Measurements from ENCODE around the gene SLC38A10. TPM values are rescaled to one million over a fixed set of nuclear protein-coding genes. Genes with fewer than 3 reads are reported as not detected.

Gene SLC38A10
- total and polyA plus RNA-seq, 3 experiments from 2014 or later = 49.0 to 71.1 (median 51.0) TPM

DNA sequence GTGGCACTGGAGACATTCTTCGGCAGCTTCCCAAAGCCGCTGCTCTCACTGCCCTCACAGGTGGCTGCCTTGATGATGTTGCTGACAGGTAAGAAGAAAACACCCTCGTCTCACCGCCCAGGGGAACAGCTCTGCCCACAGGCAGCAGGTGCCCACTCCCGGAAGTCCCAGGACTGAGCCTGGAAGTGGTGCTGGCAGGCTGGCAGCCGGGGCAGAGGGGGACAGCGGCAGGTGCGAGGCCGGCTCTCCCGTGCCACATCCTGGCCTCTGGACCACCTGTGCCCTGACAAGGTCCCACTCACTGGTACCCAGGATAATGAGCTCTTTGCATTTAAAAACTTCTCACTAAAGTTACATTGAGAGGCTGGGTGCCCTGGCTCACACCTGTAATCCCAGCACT, 92.8 kb downstream of the SLC38A10 start:
- POLR2A ChIA-PET = no interaction called here
- DNase-seq = no peak

DNA sequence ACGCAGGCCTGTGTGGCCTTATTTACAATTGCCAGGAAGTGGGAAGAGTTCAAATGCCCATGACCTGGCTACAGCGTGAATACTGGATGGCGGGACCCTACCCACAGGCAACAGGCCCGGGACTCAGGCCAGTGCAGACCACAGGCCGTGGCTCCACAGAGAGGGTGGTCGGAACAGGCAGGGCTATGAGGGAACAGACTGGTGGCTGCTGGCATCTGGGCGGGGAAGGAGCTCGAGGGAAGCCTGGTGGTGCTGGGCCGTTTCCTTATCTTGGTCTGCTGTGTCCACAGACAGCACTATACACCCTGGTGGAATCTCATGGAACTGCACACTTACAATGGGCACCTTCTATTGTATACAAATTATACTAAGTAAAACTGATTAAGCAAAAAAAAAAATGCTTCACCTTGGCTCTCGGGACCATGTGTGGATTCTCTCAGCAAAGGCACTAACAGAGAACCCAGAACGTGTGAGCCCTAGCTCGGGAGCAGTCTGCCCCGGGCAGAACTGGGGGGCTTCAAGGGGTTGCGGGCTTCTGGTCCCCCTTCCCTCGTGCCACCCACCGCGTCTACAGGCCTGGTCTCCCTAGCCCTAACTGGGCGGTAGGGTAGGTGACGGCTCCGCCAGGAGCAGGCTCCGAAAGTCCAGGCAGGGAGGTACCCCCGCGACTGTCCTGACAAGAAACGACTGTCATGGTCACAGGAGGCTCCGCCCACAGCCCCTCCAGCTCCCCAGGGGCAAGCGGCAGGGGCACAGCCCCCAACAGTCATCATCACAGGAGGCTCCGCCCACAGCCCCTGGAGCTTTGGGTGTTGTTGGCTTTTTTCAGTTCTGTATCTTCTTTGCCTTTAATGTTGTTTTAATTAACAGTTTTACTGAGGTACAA, 94.2 kb downstream of the SLC38A10 start:
- POLR2A ChIA-PET = no interaction called here
- H3K9me3 Mint-ChIP-seq = no peaks in the 10 kb centered on the region
- no peaks in the 10 kb centered on the region for H3K4me1 Mint-ChIP-seq
- no peak overlapping the region for H3K4me3 Mint-ChIP-seq
- no peak overlapping the region for H3K27ac ChIP-seq (ENCODE audit: low read depth, low read length)
- no peak overlapping the region for H3K4me3 ChIP-seq (ENCODE audit: low read length)
- H3K27me3 ChIP-seq (ENCODE audit: insufficient read depth, low read length, poor library complexity, severe bottlenecking) = no peaks in the 10 kb centered on the region
- H3K27me3 Mint-ChIP-seq = no peaks in the 10 kb centered on the region
- H3K4me1 ChIP-seq (ENCODE audit: insufficient read depth, low read length) = no peaks in the 10 kb centered on the region
- DNase-seq = no peak
- H3K9me3 ChIP-seq (ENCODE audit: low read length) = no peaks in the 10 kb centered on the region
- no peaks in the 10 kb centered on the region for H3K36me3 ChIP-seq (ENCODE audit: insufficient read depth, low read length)
- CTCF ChIA-PET = no interaction called here
- H3K36me3 Mint-ChIP-seq = peaks cover 0 to 12% (median 4%) of the 10 kb centered on the region in 3 donors
- no peak overlapping the region for H3K27ac Mint-ChIP-seq

More for the DNA sequence above, 92.8 kb downstream of the SLC38A10 start:
- no peaks in the 10 kb centered on the region for H3K27me3 Mint-ChIP-seq
- no peak overlapping the region for H3K27ac ChIP-seq (ENCODE audit: low read depth, low read length)
- no peaks in the 10 kb centered on the region for H3K36me3 ChIP-seq (ENCODE audit: insufficient read depth, low read length)
- H3K27ac Mint-ChIP-seq = no peak overlapping the region
- H3K4me3 ChIP-seq (ENCODE audit: low read length) = no peak overlapping the region
- no peaks in the 10 kb centered on the region for H3K4me1 Mint-ChIP-seq
- H3K4me3 Mint-ChIP-seq = no peak overlapping the region
- peaks cover 0 to 14% (median 4%) of the 10 kb centered on the region in 3 donors for H3K36me3 Mint-ChIP-seq
- H3K4me1 ChIP-seq (ENCODE audit: insufficient read depth, low read length) = no peaks in the 10 kb centered on the region
- H3K27me3 ChIP-seq (ENCODE audit: insufficient read depth, low read length, poor library complexity, severe bottlenecking) = no peaks in the 10 kb centered on the region
- no peaks in the 10 kb centered on the region for H3K9me3 Mint-ChIP-seq
- CTCF ChIA-PET = no interaction called here
- H3K9me3 ChIP-seq (ENCODE audit: low read length) = no peaks in the 10 kb centered on the region

DNA sequence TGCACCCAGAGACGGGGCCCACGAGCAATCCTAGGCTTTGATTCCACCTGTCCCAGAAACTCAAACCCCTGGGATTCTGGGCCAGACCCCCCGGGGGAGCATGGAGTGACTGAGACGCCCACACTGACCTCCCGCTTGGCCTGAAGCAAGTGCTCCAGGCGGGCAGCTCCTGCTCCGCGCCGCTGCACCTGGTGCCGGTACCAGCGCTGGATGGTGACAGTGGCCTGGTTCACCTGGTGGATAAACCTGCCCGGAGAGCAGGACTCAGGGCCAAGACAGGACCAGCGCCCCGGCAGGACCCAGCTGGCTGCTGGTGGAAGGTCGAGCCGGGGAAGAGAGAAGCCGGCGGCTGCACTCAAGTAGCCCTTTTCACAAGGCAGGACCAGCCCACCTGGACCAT, 94.9 kb downstream of the SLC38A10 start:
- H3K4me3 ChIP-seq (ENCODE audit: low read length) = no peak overlapping the region
- Mint-ChIP-seq H3K9me3 (no peaks in the 10 kb centered on the region), H3K27ac (no peak overlapping the region), H3K4me1 (no peaks in the 10 kb centered on the region), H3K36me3 (peaks cover 0 to 12% (median 4%) of the 10 kb centered on the region in 3 donors), H3K4me3 (no peak overlapping the region), H3K27me3 (no peaks in the 10 kb centered on the region)
- POLR2A ChIA-PET = no interaction called here
- CTCF ChIA-PET = no interaction called here
- H3K36me3 ChIP-seq (ENCODE audit: insufficient read depth, low read length) = no peaks in the 10 kb centered on the region
- H3K9me3 ChIP-seq (ENCODE audit: low read length) = no peaks in the 10 kb centered on the region
- DNase-seq = no peak
- H3K4me1 ChIP-seq (ENCODE audit: insufficient read depth, low read length) = no peaks in the 10 kb centered on the region
- H3K27ac ChIP-seq (ENCODE audit: low read depth, low read length) = no peak overlapping the region
- H3K27me3 ChIP-seq (ENCODE audit: insufficient read depth, low read length, poor library complexity, severe bottlenecking) = no peaks in the 10 kb centered on the region

GRCh38 chr17:81199482-81199830, 95.7 kb downstream of the SLC38A10 start:
- Histone ChIP-seq H3K4me3 (ENCODE audit: low read length) (no peak overlapping the region), H3K9me3 (ENCODE audit: low read length) (no peaks in the 10 kb centered on the region), H3K27ac (ENCODE audit: low read depth, low read length) (no peak overlapping the region), H3K27me3 (ENCODE audit: insufficient read depth, low read length, poor library complexity, severe bottlenecking) (no peaks in the 10 kb centered on the region), H3K36me3 (ENCODE audit: insufficient read depth, low read length) (no peaks in the 10 kb centered on the region), H3K4me1 (ENCODE audit: insufficient read depth, low read length) (no peaks in the 10 kb centered on the region)
- DNase-seq = no peak
- no peaks in the 10 kb centered on the region for H3K4me1 Mint-ChIP-seq
- CTCF ChIA-PET = no interaction called here
- POLR2A ChIA-PET = no interaction called here
- no peak overlapping the region for H3K27ac Mint-ChIP-seq
- H3K27me3 Mint-ChIP-seq = no peaks in the 10 kb centered on the region
- no peak overlapping the region for H3K4me3 Mint-ChIP-seq
- no peaks in the 10 kb centered on the region for H3K9me3 Mint-ChIP-seq
- peaks cover 0 to 11% (median 4%) of the 10 kb centered on the region in 3 donors for H3K36me3 Mint-ChIP-seq

- no peak overlapping the region for H3K27ac ChIP-seq (ENCODE audit: low read depth, low read length)
- H3K27me3 ChIP-seq (ENCODE audit: insufficient read depth, low read length, poor library complexity, severe bottlenecking) = no peaks in the 10 kb centered on the region
- H3K36me3 ChIP-seq (ENCODE audit: insufficient read depth, low read length) = no peaks in the 10 kb centered on the region
- H3K4me1 ChIP-seq (ENCODE audit: insufficient read depth, low read length) = no peaks in the 10 kb centered on the region
- H3K27ac Mint-ChIP-seq = no peak overlapping the region
- no peaks in the 10 kb centered on the region for H3K9me3 ChIP-seq (ENCODE audit: low read length)
- POLR2A ChIA-PET = no interaction called here
- DNase-seq = no peak
- H3K4me1 Mint-ChIP-seq = no peaks in the 10 kb centered on the region
- peaks cover 0 to 9% (median 4%) of the 10 kb centered on the region in 3 donors for H3K36me3 Mint-ChIP-seq
- H3K9me3 Mint-ChIP-seq = no peaks in the 10 kb centered on the region
- CTCF ChIA-PET = no interaction called here
- no peaks in the 10 kb centered on the region for H3K27me3 Mint-ChIP-seq
- no peak overlapping the region for H3K4me3 ChIP-seq (ENCODE audit: low read length)
- H3K4me3 Mint-ChIP-seq = no peak overlapping the region
Measured at GRCh38 chr17:81198826-81199481, 96.2 kb downstream of the SLC38A10 start.

DNA sequence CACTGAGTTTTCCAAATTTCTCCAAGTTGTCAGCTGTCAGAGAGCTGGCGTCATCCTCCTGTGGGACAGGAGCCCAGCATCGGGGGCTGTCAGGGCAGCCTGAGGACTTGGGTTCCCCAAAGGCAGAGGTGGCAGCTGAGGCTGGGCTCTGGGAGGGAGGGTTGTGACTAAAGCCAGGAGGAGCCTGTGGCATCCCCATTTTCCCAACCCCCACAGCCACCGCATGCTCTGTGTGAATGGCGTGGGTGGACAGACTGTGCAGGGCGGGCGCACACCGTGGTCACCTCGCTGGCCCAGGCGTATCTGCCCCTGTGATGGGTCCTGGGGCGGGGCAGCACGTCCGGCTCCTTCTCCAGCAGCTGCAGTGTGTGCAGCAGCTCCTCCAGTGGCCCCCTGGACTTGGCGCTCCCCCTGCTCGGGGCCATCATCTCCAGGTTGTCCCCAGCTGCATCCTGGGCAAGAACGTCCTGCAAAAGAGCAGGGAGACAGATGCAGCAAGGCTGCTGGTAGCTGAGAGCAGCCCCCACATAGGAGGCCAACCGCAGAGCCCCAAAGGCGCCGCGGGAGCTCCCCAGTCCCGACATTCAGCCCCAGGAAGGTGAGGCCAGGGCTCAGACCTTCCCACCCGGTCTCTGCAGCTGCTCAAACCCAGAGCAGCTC, 97.1 kb downstream of the SLC38A10 start:
- H3K36me3 Mint-ChIP-seq = peaks cover 0 to 6% (median 4%) of the 10 kb centered on the region in 3 donors
- no peak overlapping the region for H3K27ac Mint-ChIP-seq
- CTCF ChIA-PET = no interaction called here
- no peaks in the 10 kb centered on the region for H3K27me3 ChIP-seq (ENCODE audit: insufficient read depth, low read length, poor library complexity, severe bottlenecking)
- no peak overlapping the region for H3K4me3 ChIP-seq (ENCODE audit: low read length)
- no peaks in the 10 kb centered on the region for H3K4me1 Mint-ChIP-seq
- H3K4me3 Mint-ChIP-seq = no peak overlapping the region
- no peaks in the 10 kb centered on the region for H3K27me3 Mint-ChIP-seq
- no peaks in the 10 kb centered on the region for H3K9me3 Mint-ChIP-seq
- no peaks in the 10 kb centered on the region for H3K4me1 ChIP-seq (ENCODE audit: insufficient read depth, low read length)
- no peaks in the 10 kb centered on the region for H3K9me3 ChIP-seq (ENCODE audit: low read length)
- H3K36me3 ChIP-seq (ENCODE audit: insufficient read depth, low read length) = no peaks in the 10 kb centered on the region
- DNase-seq = no peak
- no peak overlapping the region for H3K27ac ChIP-seq (ENCODE audit: low read depth, low read length)
- POLR2A ChIA-PET = no interaction called here

DNA sequence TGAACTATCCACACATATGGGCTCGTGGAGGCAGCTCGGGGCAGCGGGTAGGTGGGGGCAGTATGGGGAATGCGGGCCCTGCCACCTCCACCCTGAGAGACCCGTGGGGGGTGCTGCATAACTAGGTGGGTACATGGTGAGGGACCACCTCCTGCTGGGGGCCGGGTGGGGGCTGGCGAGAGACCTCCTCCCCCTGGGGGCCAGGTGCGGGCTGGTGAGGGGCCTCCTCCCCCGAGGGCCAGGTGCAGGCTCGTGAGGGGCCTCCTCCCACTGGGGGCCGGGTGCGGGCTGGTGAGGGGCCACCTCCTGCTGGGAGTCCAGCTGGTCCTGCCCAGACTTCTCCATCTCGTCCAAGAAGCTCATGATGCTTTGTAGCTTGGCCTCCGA, 97.7 kb downstream of the SLC38A10 start:
- CTCF ChIA-PET = no interaction called here
- Histone ChIP-seq H3K9me3 (ENCODE audit: low read length) (no peaks in the 10 kb centered on the region), H3K4me1 (ENCODE audit: insufficient read depth, low read length) (no peaks in the 10 kb centered on the region), H3K27ac (ENCODE audit: low read depth, low read length) (no peak overlapping the region), H3K36me3 (ENCODE audit: insufficient read depth, low read length) (no peaks in the 10 kb centered on the region), H3K27me3 (ENCODE audit: insufficient read depth, low read length, poor library complexity, severe bottlenecking) (no peaks in the 10 kb centered on the region), H3K4me3 (ENCODE audit: low read length) (no peak overlapping the region)
- Mint-ChIP-seq H3K27ac (no peak overlapping the region), H3K4me1 (no peaks in the 10 kb centered on the region), H3K4me3 (no peak overlapping the region), H3K27me3 (no peaks in the 10 kb centered on the region), H3K36me3 (peaks cover 0 to 6% (median 4%) of the 10 kb centered on the region in 3 donors), H3K9me3 (no peaks in the 10 kb centered on the region)
- POLR2A ChIA-PET = no interaction called here
- no peak for DNase-seq
